Activated CD4-positive, CD25-positive, alpha-beta regulatory T cell treated with anti-CD3 and anti-CD28 coated beads, Interleukin-2, amount 50 U/mL, for 72 hours (primary cell): ENCODE results near the gene ENTPD3.
"Not testable (repeated sequence)": the region's sequence is repeated elsewhere in the genome, so short reads cannot be mapped to it uniquely, and the experiment has no call there.

Source experiments
- DNase-seq: peaks from one replicate; pipeline ENCODE4 v3.0.0; 2021

ENTPD3 gene

DNA sequence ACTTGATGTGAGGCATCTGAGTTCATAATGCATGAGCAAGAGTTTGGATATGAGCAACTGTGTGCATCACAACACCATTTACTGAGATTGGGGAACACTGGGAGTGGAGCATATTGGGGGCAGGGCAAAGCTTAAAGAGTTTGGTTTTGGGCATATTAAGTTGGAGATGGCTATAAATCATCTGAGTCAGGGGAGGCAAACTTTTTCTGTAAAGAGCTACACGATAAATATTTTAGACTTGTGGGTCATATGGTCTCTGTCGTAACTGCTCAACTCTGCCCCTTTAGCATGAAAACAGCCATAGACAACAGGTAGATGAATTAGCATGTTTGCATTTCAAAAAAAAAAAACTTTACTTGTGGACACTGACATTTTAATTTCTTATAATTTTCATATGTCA is 20.0 kb downstream of the ENTPD3 start:
- DNase-seq, result no peak

DNA sequence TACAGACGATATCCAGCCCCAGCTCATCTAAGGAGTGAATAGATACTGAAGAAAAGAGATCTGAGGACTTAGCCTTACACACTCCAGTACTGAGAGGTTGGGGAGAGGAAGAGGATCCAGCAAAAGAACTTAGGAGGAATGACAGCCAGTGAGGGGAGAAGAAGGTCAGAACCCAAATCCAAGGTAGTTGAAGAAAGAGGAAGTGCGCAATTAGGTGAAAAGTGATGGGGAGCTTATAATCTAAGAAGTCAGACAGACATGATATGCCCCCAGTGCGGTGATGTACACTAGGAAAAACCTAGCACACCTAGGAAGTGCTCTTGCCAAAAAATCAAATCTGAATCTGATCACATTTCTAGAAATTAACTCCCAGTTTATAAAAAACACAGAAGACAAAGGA is 20.6 kb downstream of the ENTPD3 start:
- no peak for DNase-seq

DNA sequence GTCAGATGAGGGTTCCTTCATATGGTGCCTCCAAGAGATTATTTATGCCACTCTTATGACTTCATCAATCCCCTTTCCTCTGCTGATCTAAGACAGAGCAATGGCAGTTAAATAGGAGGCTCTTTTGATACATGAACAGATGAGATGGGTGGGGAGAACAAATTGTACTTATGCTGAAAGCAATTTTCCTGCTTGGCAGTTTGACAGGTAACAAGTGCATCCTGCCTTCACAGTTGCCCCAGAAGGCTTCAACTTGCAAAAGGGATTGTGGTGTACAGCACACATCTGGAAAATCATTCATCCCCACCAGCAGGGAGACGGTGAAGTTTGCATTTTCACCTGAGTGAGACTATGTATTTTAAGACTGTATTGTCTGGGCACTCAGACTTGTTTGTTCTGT is 27.3 kb downstream of the ENTPD3 start:
- no peak for DNase-seq

DNA sequence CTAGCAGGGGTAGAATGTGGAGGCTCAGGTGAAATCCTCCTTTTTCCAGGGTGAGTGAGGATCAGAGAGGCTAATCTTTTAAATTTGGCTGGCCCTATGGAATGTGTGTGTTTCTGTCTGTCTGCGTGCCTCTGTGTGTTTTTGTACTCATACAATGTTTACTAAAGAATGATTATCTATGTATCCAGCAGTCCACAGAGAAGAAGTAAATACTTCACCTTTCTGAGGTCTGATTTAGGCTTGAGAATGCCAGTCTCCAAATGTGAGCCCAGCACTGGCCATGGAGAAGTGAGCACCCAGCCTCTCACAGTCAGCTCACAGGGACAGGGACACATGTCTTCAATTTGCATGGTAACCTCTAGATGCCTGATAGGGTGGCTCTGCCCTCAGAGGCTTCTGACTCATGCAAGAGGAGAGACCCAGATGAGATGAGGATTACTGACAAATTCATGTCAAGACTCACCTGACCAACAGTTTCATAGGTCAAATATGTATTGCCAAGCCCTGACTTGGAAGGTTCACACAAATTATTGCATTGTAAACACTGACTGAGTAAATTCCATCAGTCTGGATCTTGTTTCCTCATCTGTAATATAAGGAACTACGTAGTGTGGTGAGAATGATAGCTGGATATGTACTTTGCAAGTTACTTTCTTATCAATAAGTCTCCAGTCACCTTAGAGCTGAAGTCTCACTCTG is 31.0 kb downstream of the ENTPD3 start:
- no peak for DNase-seq

DNA sequence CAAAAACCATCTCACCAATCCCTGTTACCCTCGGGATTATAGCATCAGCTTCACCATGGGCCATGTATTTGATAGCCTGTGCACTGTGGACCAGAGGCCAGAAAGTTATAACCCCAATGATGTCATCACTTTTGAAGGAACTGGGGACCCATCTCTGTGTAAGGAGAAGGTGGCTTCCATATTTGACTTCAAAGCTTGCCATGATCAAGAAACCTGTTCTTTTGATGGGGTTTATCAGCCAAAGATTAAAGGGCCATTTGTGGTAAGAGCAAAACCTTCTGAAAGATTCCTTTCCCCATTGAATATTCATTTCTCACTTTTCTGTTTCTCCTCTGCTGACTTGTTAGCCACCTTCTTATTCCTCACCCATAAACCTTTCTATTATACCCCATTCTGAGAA is 35.9 kb downstream of the ENTPD3 start:
- no peak for DNase-seq

DNA sequence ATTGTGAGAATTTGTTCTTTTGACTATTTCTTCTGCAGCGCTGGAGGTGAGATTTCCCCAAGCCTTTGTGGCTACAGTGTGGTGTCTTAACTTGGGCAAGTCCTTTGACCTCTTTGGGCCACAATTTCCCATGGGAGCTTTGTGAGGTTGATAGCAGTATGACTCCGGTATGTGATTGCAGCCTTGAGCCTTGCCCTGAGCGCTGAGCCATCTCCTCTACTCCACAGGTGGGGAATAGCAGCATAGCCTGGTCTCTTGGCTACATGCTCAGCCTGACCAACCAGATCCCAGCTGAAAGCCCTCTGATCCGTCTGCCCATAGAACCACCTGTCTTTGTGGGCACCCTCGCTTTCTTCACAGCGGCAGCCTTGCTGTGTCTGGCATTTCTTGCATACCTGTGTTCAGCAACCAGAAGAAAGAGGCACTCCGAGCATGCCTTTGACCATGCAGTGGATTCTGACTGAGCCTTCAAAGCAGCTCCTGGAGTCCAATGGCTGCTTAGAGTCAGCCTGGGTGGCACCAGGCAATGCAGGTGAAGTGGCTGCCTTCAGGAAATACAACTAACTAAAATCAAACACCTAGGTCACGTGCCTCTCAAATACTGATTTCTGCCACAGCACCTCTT is 40.2 kb downstream of the ENTPD3 start:
- DNase-seq, result no peak

DNA sequence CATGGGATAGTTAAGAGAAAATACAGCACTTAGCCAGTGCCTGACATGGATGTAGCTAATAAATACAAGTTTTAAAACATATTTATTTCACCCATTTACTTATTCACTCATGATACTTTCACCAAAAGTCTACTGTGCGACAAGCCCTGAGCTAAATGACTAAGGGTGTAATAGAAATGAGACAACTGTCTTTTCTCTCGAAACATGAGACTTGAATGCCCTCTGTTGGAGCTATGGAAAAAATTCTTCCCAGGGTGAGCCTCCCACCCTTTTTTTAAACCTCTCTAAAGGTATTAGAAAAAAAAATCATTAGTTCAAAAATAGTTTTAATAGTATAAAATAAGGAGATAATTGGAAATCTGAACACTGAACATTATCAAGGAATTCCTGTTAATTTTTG is 45.8 kb downstream of the ENTPD3 start:
- no peak for DNase-seq

DNA sequence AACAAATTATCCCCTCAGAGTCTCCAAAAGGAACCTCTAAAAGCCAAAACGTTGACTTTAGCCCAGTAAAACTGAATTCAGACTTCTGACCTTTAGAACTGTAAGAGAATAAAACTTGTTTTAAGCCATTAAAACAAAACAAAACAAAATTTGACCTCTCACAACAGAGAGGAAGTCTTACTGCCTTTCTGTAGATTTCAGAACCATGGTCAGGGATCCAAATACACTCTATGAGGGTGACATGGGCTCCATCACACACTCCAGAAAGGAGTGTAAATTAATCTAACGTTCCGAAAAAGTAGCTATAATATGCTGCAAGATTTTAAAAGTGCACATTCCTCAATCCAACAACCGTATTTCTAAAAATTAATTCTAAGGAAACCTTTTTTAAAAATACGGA is 50.9 kb downstream of the ENTPD3 start:
- DNase-seq, result no peak

DNA sequence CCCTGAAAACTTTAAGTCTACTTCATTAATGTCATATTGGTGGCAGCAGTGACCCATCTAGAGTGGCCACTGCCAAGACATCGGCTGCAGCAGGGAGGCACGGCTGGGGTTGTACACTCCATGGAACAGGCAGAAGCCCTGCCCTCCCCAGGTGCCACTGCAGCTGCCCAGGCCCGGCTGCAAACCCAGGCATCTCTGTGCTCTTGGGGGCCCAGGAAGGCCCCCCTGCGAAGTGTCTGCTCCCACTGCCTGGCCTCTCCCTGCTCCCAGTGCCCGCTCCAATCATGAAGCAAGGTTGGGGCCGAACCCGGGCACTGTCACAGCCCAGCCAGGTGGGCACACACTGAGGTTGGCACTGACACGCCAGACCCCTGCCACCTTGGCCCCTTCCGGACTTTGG is 58.1 kb downstream of the ENTPD3 start:
- DNase-seq, result no peak

DNA sequence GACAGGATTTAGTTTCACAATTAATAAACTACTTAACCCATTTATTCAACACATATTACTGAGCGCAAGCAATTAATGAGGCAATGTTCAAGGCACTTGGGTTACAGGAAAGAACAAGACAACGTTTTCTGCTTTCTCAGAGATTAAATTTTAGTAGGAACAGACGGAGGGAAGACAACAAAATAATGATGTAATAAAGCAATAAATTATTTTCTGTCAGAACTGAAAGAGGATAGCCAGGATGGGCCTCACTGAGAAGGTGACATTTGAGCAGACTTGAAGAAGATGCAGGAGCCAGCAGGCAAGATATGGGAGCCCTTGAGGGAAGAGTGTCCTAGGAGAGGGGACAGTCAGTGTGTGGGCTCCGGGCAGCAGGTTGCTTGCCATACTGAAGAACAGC is 58.9 kb downstream of the ENTPD3 start:
- DNase-seq, result no peak

DNA sequence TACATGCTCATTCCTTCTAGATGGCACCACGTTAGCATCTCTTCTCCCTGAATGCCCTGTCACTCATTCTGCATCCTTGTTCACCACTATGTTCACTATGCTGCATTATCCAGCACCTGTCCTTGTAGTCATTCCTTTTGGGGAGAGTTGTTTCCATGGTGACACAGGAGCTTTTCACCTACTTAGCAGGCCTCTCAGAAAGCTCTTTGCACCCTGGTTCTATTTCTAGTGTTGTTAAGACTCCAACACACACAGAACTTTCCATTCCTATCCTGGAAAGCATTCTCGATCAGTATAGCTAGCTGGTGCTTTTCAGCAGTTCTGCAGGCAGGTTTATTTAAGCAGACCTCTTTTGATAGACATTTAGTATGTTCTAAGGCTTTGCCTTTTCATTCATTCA is 63.5 kb downstream of the ENTPD3 start:
- no peak for DNase-seq

DNA sequence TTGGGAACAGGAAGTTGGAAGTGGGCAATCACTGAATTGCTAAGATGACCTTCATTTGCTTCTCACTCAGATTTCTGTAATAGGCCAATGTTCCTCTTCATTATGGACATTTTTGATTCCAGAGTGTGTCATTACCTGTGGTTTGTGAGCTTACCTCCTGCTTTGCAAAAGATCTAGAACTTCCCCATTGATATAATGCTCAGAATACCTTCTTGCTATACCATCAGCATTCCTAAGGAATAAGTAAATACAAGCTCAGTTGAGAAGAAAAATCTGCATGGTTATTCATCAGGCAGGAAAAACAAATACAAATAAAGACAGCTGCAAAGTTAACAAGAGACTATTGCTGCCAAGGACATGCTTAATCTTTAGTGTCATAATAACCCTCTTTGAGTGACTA is 64.6 kb downstream of the ENTPD3 start:
- DNase-seq, result no peak

DNA sequence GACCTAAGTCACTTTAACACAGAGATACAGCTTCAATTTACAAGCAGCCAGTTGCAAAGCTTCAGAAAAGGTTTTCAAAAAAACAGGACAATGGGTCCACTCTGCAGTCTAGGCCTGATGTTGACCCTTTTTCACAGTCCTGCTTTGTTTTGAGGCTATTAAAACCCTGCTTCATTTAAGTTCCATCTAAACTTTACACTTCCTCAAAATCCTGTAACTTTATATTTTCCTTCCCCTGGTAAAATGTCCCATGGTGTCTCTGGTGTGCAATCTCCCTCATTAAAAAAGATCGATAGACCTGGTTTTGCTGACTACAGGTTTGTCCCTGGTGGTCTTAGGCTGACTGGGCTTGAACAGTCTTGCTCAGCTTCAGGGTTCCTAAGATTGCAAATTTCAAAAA is 65.1 kb downstream of the ENTPD3 start:
- no peak for DNase-seq

DNA sequence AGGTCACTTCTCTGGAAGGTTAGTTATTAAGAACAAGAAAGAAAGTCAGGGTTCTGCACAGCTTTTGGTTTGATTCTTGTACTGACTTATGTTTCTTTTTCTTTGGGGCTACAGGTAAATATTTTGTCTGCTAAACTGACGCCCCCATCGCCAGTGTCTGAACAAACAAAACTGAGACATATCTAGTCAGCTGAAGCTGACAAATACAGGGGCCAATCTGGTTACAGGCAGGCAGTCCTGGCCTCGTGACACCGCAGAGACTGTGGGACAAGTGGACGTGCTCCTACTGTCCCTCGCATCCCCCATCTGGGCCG is 65.5 kb downstream of the ENTPD3 start:
- DNase-seq, result no peak

DNA sequence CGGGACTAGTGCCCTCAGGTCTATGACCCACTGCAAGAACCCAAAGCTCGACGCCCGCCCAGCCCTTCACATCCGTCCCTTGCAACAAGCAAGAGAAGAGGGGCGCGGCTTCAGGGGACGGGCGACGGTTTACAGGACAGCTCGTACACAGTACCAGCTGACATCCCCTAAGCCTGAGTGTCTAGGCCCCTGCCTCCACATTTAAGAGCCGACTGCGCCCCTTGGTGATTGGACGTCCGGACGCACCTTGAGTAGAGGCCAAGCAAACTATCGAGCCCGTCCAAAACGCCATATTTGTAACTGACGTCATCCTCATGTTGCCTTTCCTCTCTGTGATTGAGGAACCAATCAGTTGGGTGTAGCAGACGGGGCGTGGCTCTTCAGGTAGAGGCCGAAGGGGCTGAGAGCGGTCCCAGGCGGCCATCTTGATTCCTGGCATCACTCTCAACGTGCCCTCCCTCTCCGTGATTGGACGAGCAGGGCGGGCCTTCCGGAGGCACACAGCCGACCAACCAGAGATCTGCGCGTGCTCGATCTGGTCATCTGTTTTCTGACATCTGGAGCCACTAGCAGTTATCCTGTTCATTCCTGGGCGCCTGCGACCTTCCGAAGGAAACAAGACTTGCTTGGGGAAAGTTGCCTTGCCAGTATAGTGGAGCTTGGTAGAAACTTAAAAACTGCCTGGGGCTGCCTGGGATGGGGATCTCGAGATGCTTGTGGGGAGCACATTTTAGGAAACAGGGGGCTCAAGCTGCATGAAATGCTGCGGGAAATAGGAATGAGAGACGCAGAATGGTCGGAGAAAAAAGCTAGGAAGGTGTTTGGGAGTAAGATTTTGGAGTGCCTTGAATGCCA is 66.1 kb downstream of the ENTPD3 start:
- DNase-seq, result peak; percentile 91

DNA sequence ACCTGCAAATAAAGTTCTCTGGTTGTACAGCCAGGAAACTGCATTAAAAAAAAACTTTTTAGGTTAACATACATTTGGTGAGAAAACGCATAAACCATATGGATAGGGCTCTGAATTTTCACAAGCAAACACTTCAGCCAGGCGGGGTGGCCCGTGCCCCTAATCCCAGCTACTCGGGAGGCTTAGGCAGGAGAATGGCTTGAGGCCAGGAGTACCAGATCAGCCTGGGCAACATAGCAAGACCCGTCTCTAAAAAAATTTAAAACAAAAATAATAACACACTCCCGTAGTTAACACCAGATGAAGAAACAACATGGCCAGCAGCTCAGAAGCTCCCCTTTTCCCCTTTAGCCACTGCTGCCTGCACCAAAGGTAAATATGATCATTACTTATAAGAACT is 66.9 kb downstream of the ENTPD3 start:
- no peak for DNase-seq

DNA sequence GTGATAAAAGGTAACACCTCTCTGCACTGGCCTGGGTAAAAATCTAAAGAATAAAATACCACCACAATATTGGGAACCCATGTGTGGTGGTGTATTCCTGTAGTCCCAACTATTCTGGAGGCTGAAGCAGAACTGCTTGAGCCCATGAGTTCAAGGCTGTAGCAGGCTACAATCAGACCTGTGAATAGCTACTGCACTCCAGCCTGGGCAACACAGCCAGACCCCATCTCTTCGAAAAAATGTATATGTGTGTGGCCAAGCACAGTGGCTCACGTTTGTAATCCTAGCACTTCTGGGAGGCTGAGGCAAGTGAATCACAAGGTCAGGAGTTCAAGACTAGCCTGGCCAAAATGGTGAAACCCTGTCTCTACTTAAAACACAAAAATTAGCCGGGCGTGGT is 68.3 kb downstream of the ENTPD3 start:
- no peak for DNase-seq

DNA sequence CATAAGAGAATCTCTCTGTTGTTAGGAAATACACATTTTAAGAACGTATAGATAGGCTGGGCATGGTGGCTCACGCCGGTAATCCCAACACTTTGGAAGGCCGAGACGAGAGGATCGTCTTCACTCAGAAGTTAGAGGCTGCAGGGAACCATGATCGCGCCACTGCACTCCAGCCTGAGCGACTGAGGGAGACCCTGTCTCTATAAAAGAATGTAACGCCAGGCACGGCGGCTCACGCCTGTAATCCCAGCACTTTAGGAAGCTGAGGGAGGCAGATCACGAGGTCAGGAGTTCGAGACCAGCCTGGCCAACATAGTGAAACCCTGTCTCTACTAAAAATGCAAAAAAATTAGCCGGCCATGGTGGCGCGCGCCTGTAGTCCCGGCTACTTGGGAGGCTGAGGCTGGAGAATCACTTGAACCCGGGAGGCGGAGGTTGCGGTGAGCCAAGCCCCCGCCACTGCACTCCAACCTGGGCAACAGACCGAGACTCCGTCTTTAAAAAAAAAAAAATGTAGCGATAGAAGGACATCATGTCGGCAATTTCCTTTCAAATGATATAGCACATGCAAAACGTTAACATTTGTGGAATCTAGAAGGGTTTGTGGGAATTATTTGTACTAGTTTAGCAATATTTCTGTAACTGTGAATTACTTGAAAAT is 69.4 kb downstream of the ENTPD3 start:
- DNase-seq, result no peak

DNA sequence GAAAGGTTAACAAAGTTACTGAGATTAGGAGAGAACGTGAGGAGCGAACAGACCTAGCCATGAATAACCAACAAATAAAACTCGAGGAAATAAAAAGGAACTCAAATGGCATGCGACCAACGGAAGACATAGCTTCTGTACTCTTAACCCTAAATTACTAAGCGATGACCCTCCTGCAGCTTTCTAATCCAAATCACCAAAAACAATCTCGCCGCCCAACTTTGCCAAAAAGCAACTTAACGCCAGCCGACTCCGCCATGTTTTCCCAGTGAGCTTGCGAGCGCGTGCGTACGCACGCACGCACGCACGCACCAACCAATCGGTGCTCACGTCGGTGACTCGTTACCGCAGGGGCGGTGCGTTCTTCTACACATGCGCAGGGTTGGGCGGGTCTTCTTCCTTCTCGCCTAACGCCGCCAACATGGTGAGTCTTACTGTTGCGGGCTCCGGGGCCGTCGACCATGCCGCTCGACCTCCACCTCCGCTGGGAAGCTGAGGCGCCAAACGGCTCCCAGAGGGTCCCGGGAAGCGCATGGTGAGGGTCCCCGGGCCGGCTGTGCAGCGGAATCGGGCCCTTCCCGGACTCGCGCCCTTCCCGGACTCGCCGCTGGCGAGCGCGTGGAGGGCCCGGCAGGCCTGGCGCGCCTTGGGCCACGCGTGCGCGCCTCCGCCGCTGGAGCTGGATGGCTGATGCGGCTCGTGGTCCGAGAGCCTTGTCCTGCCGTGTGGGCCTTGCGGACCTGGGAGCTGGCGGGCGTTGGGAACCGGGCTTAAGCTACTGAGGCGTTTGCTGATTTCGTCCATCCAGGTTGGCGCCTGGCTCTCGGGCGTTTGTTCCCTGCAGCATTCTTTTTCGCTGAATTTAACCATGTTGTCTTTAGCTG is 70.2 kb downstream of the ENTPD3 start, which contains the start of gene RPL14:
RPL14 (plus strand) TSS at position 400 of the 884 bp plus-strand sequence; CDS start at position 533, 133 bp downstream.
- peak; percentile 93 for DNase-seq

DNA sequence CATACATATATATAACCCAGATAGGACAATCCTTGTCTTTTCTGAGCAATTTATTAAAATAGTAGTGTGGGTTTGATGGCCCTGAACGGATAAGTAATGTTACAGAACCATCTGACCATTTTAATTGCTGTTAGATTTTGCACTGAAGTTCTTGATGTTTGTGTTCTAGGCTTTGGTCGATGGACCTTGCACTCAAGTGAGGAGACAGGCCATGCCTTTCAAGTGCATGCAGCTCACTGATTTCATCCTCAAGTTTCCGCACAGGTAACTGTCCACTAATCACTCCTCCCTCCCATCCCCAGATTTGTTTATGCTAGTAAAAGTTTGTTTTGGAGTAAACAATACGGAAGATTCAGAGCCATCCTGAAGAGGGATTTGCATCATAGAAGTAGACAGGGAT is 71.5 kb downstream of the ENTPD3 start:
- no peak for DNase-seq

DNA sequence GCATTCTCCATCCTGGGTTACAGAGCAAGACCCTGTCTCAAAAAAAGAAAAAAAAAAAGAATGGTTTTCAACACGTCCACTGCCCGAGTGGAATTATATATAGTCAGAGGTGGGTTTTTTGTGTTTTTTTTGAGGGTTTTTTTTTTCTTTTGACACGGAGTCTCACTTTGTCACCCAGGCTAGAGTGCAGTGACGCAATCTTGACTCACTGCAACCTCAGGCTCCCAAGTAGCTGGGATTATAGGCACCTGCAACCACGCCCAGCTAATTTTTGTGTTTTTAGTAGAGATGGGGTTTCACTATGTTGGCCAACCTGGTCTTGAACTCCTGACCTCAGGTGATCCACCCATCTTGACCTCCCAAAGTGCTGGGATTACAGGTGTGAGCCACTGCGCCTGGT is 73.5 kb downstream of the ENTPD3 start:
- DNase-seq, result not testable (repeated sequence)

DNA sequence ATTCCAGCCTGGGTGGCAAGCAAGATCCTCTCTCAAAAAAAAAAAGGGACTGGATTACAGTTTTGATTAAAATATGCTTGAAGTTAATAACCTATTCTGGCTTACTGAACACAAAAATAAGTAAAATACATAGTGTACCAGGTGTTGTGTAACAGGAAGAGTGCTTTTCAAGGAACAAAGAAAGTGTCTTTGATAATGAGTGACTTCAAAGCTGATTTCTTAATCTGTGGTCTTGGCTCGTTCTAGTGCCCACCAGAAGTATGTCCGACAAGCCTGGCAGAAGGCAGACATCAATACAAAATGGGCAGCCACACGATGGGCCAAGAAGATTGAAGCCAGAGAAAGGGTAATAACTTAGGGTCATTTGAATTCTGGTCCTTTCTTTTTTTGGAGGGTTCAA is 74.2 kb downstream of the ENTPD3 start:
- no peak for DNase-seq

DNA sequence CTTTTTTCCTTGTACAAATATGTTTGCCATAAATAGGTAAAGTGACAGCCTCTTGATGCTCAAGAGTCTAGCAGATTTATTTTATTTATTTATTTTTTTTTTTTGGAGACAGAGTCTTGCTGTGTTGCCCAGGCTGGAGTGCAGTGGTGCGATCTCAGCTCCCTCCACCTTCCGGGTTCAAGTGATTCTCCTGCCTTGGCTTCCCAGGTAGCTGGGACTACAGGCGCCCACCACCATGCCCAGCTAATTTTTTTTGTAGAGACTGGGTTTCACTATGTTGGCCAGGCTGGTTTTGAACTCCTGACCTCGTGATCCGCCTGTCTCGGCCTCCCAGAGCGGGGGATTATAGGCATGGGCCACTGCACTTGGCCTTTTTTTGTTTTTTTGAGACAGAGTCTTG is 75.9 kb downstream of the ENTPD3 start:
- DNase-seq, result not testable (repeated sequence)
